Type B pancreatic cell (in vitro differentiated cells): ENCODE data around the gene FCRL6. TPM values are rescaled to one million over a fixed set of nuclear protein-coding genes. Genes with fewer than 3 reads are reported as not detected.

Experiments used
- DNase-seq: peaks from one replicate; pipeline ENCODE4 v3.0.0; 2021; ENCODE audit warnings: mixed read lengths; ENCODE audit not compliant: unreplicated experiment; ENCODE audit errors: extremely low spot score
- H3K27ac Mint-ChIP-seq: 2 replicates; pipeline ENCODE4 v1.8.0; 2021; ENCODE audit warnings: mild to moderate bottlenecking, mixed read lengths
- H3K27me3 Mint-ChIP-seq: 2 replicates; pipeline ENCODE4 v1.8.0; 2021; ENCODE audit warnings: mixed read lengths
- H3K36me3 Mint-ChIP-seq: 2 replicates; pipeline ENCODE4 v1.8.0; 2021; ENCODE audit warnings: mixed read lengths
- H3K4me1 Mint-ChIP-seq: one replicate; pipeline ENCODE4 v1.8.0; 2021; ENCODE audit warnings: mixed read lengths; ENCODE audit not compliant: unreplicated experiment
- H3K4me3 Mint-ChIP-seq: 2 replicates; pipeline ENCODE4 v1.8.0; 2021; ENCODE audit warnings: mild to moderate bottlenecking, mixed read lengths
- H3K9me3 Mint-ChIP-seq: 2 replicates; pipeline ENCODE4 v1.8.0; 2021; ENCODE audit warnings: mixed read lengths
- total RNA-seq: library from RNA; stranded (reverse); gene quantifications from 2 replicates; pipeline ENCODE4 v1.2.1, GENCODE V29; 2021; ENCODE audit warnings: low replicate concordance
- TF ChIP-seq, protein P1 (sequence below): fragments of 200-600 bp; sonication (generic); conservative IDR thresholded peaks from 2 replicates; pipeline ENCODE4 v1.5.0; 2021; ENCODE audit warnings: antibody characterized with exemption, mild to moderate bottlenecking

The FCRL6 gene
- total RNA-seq, 1 donor from 2014 or later: not detected

DNA sequence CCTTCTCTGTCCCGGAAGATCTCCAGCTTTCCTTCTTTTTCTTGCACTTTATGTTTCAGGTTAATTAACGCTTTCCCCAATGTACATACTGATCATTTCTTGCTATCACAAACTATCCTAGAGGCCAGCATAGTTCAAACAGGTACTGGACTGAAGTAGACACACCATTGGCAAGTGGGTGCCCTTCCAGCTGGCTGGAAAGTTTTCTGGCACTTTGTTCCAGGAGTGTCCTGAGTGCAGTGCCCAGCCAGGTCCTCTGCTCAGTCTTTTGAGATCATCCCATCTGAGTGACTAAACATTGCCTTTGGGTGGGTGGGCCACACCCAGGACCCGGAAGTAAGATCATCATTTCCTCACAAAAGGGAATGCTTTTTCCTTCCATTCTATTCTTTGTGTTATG is 36.4 kb upstream of the FCRL6 start:
- no peak for DNase-seq
- no peak overlapping the region for H3K27ac Mint-ChIP-seq
- H3K36me3 Mint-ChIP-seq: no peaks in the 10 kb centered on the region
- H3K4me3 Mint-ChIP-seq: no peak overlapping the region
- H3K4me1 Mint-ChIP-seq: no peaks in the 10 kb centered on the region
- TF ChIP-seq, protein P1, sequence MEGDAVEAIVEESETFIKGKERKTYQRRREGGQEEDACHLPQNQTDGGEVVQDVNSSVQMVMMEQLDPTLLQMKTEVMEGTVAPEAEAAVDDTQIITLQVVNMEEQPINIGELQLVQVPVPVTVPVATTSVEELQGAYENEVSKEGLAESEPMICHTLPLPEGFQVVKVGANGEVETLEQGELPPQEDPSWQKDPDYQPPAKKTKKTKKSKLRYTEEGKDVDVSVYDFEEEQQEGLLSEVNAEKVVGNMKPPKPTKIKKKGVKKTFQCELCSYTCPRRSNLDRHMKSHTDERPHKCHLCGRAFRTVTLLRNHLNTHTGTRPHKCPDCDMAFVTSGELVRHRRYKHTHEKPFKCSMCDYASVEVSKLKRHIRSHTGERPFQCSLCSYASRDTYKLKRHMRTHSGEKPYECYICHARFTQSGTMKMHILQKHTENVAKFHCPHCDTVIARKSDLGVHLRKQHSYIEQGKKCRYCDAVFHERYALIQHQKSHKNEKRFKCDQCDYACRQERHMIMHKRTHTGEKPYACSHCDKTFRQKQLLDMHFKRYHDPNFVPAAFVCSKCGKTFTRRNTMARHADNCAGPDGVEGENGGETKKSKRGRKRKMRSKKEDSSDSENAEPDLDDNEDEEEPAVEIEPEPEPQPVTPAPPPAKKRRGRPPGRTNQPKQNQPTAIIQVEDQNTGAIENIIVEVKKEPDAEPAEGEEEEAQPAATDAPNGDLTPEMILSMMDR: no peak
- H3K27me3 Mint-ChIP-seq: no peaks in the 10 kb centered on the region
- no peaks in the 10 kb centered on the region for H3K9me3 Mint-ChIP-seq

DNA sequence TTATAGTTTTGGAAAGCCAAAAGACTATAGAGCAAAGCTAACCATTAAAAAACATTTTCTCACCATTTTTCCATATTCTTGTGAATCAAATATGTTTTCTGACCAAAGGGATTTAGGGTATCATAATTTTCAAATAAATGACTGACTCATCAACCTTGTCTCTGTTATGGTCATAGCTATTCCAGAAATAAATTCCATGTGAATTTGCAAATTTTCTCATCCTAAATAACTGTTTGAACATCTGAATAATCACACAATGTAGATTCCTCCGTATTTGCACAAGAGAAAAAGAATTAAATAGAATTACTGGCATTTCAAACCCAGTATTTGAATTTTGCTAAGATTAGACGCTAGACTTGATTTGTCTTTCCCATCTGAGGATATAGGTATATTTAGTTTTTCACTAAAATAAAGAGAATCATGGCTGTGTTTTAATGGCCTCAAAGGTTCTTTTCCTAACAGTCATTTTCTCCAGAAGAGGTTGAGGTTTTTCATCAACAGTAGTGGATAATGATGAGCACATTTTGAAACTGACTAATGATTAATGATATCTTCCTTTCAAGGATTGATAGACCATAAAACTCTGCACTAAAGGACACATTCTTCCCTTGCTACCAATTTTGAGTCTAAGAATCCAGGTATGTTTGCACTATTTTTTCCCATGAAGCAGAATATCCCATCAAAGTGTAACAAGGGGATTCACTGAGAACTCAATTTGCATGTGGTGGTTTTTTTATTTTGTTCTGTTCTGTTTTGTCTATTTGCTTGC is 30.8 kb upstream of the FCRL6 start:
- peaks cover 5% of the 10 kb centered on the region for H3K4me1 Mint-ChIP-seq
- H3K9me3 Mint-ChIP-seq: no peaks in the 10 kb centered on the region
- no peaks in the 10 kb centered on the region for H3K27me3 Mint-ChIP-seq
- no peak overlapping the region for H3K27ac Mint-ChIP-seq
- no peak for DNase-seq
- TF ChIP-seq, protein P1: no peak
- no peaks in the 10 kb centered on the region for H3K36me3 Mint-ChIP-seq
- H3K4me3 Mint-ChIP-seq: no peak overlapping the region

DNA sequence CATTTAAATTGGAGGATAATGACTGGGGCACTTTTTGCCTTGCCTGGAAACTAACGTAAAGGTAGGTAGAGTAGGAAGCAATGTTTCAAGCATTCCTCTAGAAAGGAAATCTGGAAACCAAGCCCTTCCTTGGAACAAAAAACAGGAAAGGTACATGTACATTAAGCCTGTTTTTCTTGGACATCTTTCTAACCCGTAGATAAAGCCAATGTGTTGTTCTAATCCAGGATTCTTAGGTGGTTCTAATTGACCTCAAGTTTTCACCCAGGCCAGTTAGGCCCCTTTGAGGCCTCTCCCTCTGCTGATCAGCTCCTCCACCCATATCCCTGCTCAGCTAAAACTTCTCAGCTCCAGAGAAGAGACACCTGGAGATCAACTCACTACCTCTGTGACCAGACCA is 27.7 kb upstream of the FCRL6 start:
- no peaks in the 10 kb centered on the region for H3K9me3 Mint-ChIP-seq
- peaks cover 7% of the 10 kb centered on the region for H3K27me3 Mint-ChIP-seq
- TF ChIP-seq, protein P1: no peak
- no peaks in the 10 kb centered on the region for H3K36me3 Mint-ChIP-seq
- H3K4me3 Mint-ChIP-seq: no peak overlapping the region
- H3K4me1 Mint-ChIP-seq: peaks cover 11% of the 10 kb centered on the region
- no peak overlapping the region for H3K27ac Mint-ChIP-seq
- DNase-seq: no peak

DNA sequence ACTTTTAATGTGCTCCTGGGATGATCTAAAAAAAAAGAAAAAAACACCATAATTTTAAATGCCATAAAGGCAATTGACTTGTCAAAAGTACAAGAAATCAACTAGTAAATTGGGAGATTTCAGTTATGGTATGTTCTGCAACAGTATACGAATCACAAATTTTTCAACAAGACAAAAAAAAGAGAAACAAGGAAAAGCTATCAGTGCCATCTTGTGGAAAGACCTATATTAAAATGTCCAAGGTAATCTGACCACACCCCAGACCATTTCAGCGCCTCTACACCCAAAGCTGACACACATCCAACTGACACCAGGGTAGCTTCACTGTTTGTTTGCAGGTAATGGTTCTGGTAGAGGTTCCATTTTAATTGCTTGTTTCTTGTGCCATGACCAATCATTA is 26.4 kb upstream of the FCRL6 start:
- no peak for DNase-seq
- Mint-ChIP-seq H3K36me3 (no peaks in the 10 kb centered on the region), H3K27me3 (peaks cover 7% of the 10 kb centered on the region), H3K27ac (no peak overlapping the region), H3K4me3 (no peak overlapping the region), H3K9me3 (no peaks in the 10 kb centered on the region), H3K4me1 (peaks cover 13% of the 10 kb centered on the region)
- TF ChIP-seq, protein P1: no peak

DNA sequence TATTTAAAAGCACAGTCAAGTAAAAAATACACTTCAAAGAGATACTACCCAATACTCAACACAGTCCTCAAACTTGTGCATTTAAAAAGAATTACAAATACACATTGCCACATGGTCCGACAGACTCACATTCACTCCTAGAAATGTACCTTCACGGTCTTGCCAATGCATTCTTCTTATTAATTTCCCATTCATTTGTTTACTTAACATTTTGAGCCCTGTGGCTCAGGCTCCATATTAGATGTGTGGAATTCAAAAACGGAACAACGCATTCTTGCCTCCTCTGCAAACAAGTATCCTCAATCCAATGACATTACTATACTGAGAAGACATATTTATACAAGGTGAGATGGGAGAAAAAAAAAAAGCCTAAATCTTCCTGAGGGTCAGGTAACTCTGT is 23.9 kb upstream of the FCRL6 start:
- Mint-ChIP-seq H3K36me3 (no peaks in the 10 kb centered on the region), H3K27me3 (peaks cover 7% of the 10 kb centered on the region), H3K27ac (no peak overlapping the region), H3K4me1 (peaks cover 19% of the 10 kb centered on the region), H3K9me3 (no peaks in the 10 kb centered on the region), H3K4me3 (no peak overlapping the region)
- TF ChIP-seq, protein P1: no peak
- no peak for DNase-seq
